Keratinocyte (primary cell): ENCODE data around the gene MARK1. TPM values are rescaled to one million over a fixed set of nuclear protein-coding genes. Genes with fewer than 3 reads are reported as not detected.

Source experiments
- DNase-seq: peaks from one replicate; pipeline ENCODE4 v3.0.0-alpha.2; 2011; ENCODE audit warnings: low read depth, missing footprints, low spot score
- FAIRE-seq: peaks from 2 replicates; lab custom pipeline; 2011; peaks lifted over from hg19 to GRCh38; lab: Jason Lieb, UNC
- H2AFZ ChIP-seq: 2 replicates; pipeline ENCODE4 v1.6.0; 2012; ENCODE audit warnings: low read length, control low read depth, inconsistent platforms; ENCODE audit not compliant: control insufficient read depth
- H3K27ac ChIP-seq: 2 replicates; pipeline ENCODE4 v1.5.1; 2011; ENCODE audit warnings: low read length; ENCODE audit not compliant: control insufficient read depth, insufficient read depth
- H3K27me3 ChIP-seq: 3 replicates; pipeline ENCODE4 v1.6.0; 2011; ENCODE audit warnings: low read length; ENCODE audit not compliant: control insufficient read depth, insufficient read depth; ENCODE audit errors: extremely low read depth
- H3K36me3 ChIP-seq, 2 experiments: 2 replicates in 1 of 2; 3 replicates in 1 of 2; pipeline ENCODE4 v1.5.1; 2011; ENCODE audit warnings: low read length in 2 of 2, mild to moderate bottlenecking in 1 of 2; ENCODE audit not compliant: control insufficient read depth in 2 of 2, insufficient read depth in 2 of 2; ENCODE audit errors: extremely low read depth in 1 of 2
- H3K4me1 ChIP-seq: 3 replicates; pipeline ENCODE4 v1.5.1; 2011; ENCODE audit warnings: low read length; ENCODE audit not compliant: control insufficient read depth, insufficient read depth; ENCODE audit errors: extremely low read depth
- H3K4me2 ChIP-seq: 3 replicates; pipeline ENCODE4 v1.6.0; 2011; ENCODE audit warnings: low read depth, low read length; ENCODE audit not compliant: control insufficient read depth, insufficient read depth; ENCODE audit errors: extremely low read depth
- H3K4me3 ChIP-seq, 3 experiments: fragments of 200-600 bp in 1 of 3; sonication (generic) in 1 of 3; 2 replicates in 2 of 3; 3 replicates in 1 of 3; pipeline ENCODE4 v1.5.1; 2011 to 2016; ENCODE audit warnings: low read length in 3 of 3, mild to moderate bottlenecking in 3 of 3, control low read depth in 2 of 3, inconsistent platforms in 1 of 3, low read depth in 1 of 3, mixed read lengths in 1 of 3, mixed run types in 1 of 3, moderate library complexity in 1 of 3; ENCODE audit not compliant: control insufficient read depth in 2 of 3, insufficient read depth in 2 of 3; ENCODE audit errors: extremely low read depth in 1 of 3
- H3K79me2 ChIP-seq: 2 replicates; pipeline ENCODE4 v1.6.0; 2012; ENCODE audit warnings: low read length; ENCODE audit not compliant: control insufficient read depth, insufficient read depth
- H3K9ac ChIP-seq: 3 replicates; pipeline ENCODE4 v1.6.0; 2011; ENCODE audit warnings: low read length; ENCODE audit not compliant: control insufficient read depth, insufficient read depth; ENCODE audit errors: extremely low read depth
- H3K9me1 ChIP-seq: 3 replicates; pipeline ENCODE4 v1.6.0; 2011; ENCODE audit warnings: low read length; ENCODE audit not compliant: control insufficient read depth, insufficient read depth; ENCODE audit errors: extremely low read depth
- H3K9me3 ChIP-seq: 2 replicates; pipeline ENCODE4 v1.5.1; 2012; ENCODE audit warnings: low read depth, low read length; ENCODE audit not compliant: control insufficient read depth
- H4K20me1 ChIP-seq: 3 replicates; pipeline ENCODE4 v1.6.0; 2011; ENCODE audit warnings: low read length; ENCODE audit not compliant: control insufficient read depth, insufficient read depth; ENCODE audit errors: extremely low read depth
- CTCF ChIP-seq, 3 experiments: IDR thresholded peaks in 1 of 3; conservative IDR thresholded peaks in 1 of 3; optimal IDR thresholded peaks in 1 of 3; 2 replicates in 2 of 3; 3 replicates in 1 of 3; pipeline versions ENCODE3 to v1.5.1; 2011; ENCODE audit warnings: low read length in 3 of 3, mild to moderate bottlenecking in 3 of 3, moderate library complexity in 2 of 3, control low read depth in 1 of 3, inconsistent platforms in 1 of 3; ENCODE audit not compliant: insufficient read depth in 2 of 3; ENCODE audit errors: extremely low read depth in 1 of 3
- EZH2 ChIP-seq: IDR thresholded peaks from one replicate; pipeline ENCODE4 v1.6.1; 2012; ENCODE audit warnings: inconsistent platforms, mild to moderate bottlenecking, low read length, moderate library complexity
- dilution Hi-C: fragments of 300-500 bp; cut with MboI; formaldehyde crosslinking; loops from one replicate; pipeline ENCODE4 v1.7.0; 2020; ENCODE audit warnings: low sequenced_read_pairs; ENCODE audit not compliant: extremely low pct_ligation_motif_present
- polyA plus RNA-seq, 5 experiments: library from polyadenylated mRNA; depleted of rRNA in 3 of 5; stranded (reverse) in 3 of 5; stranded (forward) in 1 of 5; unstranded in 1 of 5; fragments of >200 nt; gene quantifications; 1 replicate in 1 of 5; 2 replicates in 3 of 5; 3 replicates in 1 of 5; pipeline versions ENCODE4 v1.2.1 to v1.2.3, GENCODE V29; 2011 to 2012; ENCODE audit warnings: missing spikeins in 2 of 5, low read depth in 1 of 5, low replicate concordance in 1 of 5

Gene MARK1
- polyA plus RNA-seq, 1 donor (not counting 4 experiments of a cell fraction or from before 2014, with no cell fraction given): 8.4 TPM

GRCh38 chr1:220513834-220514233, 14.1 kb upstream of the MARK1 start:
- Histone ChIP-seq H3K4me2 (peak overlapping the region; percentile 50), H2AFZ (no peak overlapping the region), H3K9ac (no peak overlapping the region), H3K36me3 (no peaks in the 10 kb centered on the region), H4K20me1 (no peaks in the 10 kb centered on the region), H3K27ac (peak overlapping the region; percentile 96), H3K9me3 (no peaks in the 10 kb centered on the region), H3K27me3 (no peaks in the 10 kb centered on the region), H3K9me1 (no peaks in the 10 kb centered on the region), H3K79me2 (no peaks in the 10 kb centered on the region), H3K4me3 (no peak overlapping the region), H3K4me1 (peaks cover 59% of the 10 kb centered on the region)
- DNase-seq (no peak), FAIRE-seq (no peak)
- TF ChIP-seq EZH2 (no peak), CTCF (optimal IDR thresholded peaks at IDR 0.05 in 1 of 3, IDR thresholded peaks at IDR 0.05 in 1 of 3, conservative IDR thresholded peaks at IDR 0.05 in 1 of 3; ENCODE audit: extremely low read depth in 1 of 3, insufficient read depth in 2 of 3, low read length in 3 of 3) (no peak)
- dilution Hi-C loops: no loop called here

DNA sequence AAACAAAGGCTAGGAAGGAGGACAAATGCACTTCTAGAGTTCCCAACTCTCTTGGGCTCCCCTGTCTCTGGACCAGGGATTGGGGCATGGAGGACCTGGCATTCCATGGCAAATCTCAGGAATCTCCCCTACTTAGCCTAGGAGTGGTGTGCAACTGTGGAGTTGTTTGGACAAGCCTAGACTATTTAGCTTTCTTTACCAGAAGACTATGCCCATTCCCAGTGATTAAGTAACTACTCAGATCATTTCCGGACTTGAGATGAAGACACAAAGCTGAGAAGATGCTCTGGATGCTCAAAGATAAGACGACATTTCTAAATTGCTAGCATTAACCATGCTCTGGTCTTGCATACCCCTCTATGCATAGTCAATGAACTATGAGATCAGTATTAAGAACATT, 13.7 kb upstream of the MARK1 start:
- dilution Hi-C loops: no loop called here
- FAIRE-seq (peak; percentile 86), DNase-seq (no peak)
- H3K9me1 ChIP-seq: no peaks in the 10 kb centered on the region
- H4K20me1 ChIP-seq: no peaks in the 10 kb centered on the region
- H2AFZ ChIP-seq: peak overlapping the region; percentile 46
- TF ChIP-seq EZH2 (no peak), CTCF (optimal IDR thresholded peaks at IDR 0.05 in 1 of 3, IDR thresholded peaks at IDR 0.05 in 1 of 3, conservative IDR thresholded peaks at IDR 0.05 in 1 of 3; ENCODE audit: extremely low read depth in 1 of 3, insufficient read depth in 2 of 3, low read length in 3 of 3) (no peak)
- H3K27ac ChIP-seq: peak overlapping the region; percentile 96
- no peak overlapping the region for H3K4me3 ChIP-seq
- peaks cover 59% of the 10 kb centered on the region for H3K4me1 ChIP-seq
- no peaks in the 10 kb centered on the region for H3K27me3 ChIP-seq
- no peaks in the 10 kb centered on the region for H3K79me2 ChIP-seq
- peak overlapping the region; percentile 50 for H3K4me2 ChIP-seq
- H3K9ac ChIP-seq: no peak overlapping the region
- no peaks in the 10 kb centered on the region for H3K9me3 ChIP-seq
- H3K36me3 ChIP-seq: no peaks in the 10 kb centered on the region
